Measurements from ENCODE around the gene ELAC1.

Gene ELAC1

GRCh38 chr18:50967714-50968661 is at the start of gene ELAC1:
Gene ELAC1, plus strand, starts transcription at chr18:50968040. Its CDS starts 6,365 bp downstream, at chr18:50974405.
- DNase-seq (ENCODE audit: low read depth, low spot score): no peak
- Histone ChIP-seq H3K9ac (ENCODE audit: insufficient read length) (peak within 1 kb of the TSS; percentile 92), H3K27ac (peak within 1 kb of the TSS; percentile 54; the same call in 1 of the 2 replicates), H3K4me3 (peak within 1 kb of the TSS; percentile 93), H3K9me3 (ENCODE audit: low read depth, low read length) (no peaks in the 10 kb centered on the region), H3K36me3 (ENCODE audit: insufficient read depth, low read length) (no peaks in the 10 kb centered on the region)
- TF ChIP-seq FOXP2 (optimal IDR thresholded peaks at IDR 0.05; ENCODE audit: control extremely low read depth, extremely low read length, insufficient read depth) (no peak), POLR2AphosphoS5 (IDR thresholded peaks at IDR 0.05; ENCODE audit: borderline replicate concordance, low read depth, low read length) (peak; percentile 79), EZH2 (IDR thresholded peaks at IDR 0.05) (no peak)

- TF ChIP-seq POLR2AphosphoS5 (IDR thresholded peaks at IDR 0.05; ENCODE audit: borderline replicate concordance, low read depth, low read length) (no peak), EZH2 (IDR thresholded peaks at IDR 0.05) (no peak), FOXP2 (optimal IDR thresholded peaks at IDR 0.05; ENCODE audit: control extremely low read depth, extremely low read length, insufficient read depth) (no peak)
- DNase-seq (ENCODE audit: low read depth, low spot score): no peak
- Histone ChIP-seq H3K9ac (ENCODE audit: insufficient read length) (no peak overlapping the region), H3K4me3 (no peak overlapping the region), H3K9me3 (ENCODE audit: low read depth, low read length) (no peaks in the 10 kb centered on the region), H3K27ac (no peak overlapping the region), H3K36me3 (ENCODE audit: insufficient read depth, low read length) (peaks cover 14% of the 10 kb centered on the region; the same call in 1 of the 2 replicates)
Measured at GRCh38 chr18:50918153-50918552, 49.7 kb upstream of the ELAC1 start.

- Histone ChIP-seq H3K27ac (no peak overlapping the region), H3K9me3 (ENCODE audit: low read depth, low read length) (peaks cover 4% of the 10 kb centered on the region; the same call in 1 of the 2 replicates), H3K4me3 (no peak overlapping the region), H3K9ac (ENCODE audit: insufficient read length) (no peak overlapping the region), H3K36me3 (ENCODE audit: insufficient read depth, low read length) (peaks cover 41% of the 10 kb centered on the region)
- TF ChIP-seq EZH2 (IDR thresholded peaks at IDR 0.05) (no peak), POLR2AphosphoS5 (IDR thresholded peaks at IDR 0.05; ENCODE audit: borderline replicate concordance, low read depth, low read length) (no peak)
- no peak for DNase-seq (ENCODE audit: low read depth, low spot score)
Measured at GRCh38 chr18:50924372-50924771, 43.5 kb upstream of the ELAC1 start.

GRCh38 chr18:50926521-50926920 is 41.3 kb upstream of the ELAC1 start:
- H3K9me3 ChIP-seq (ENCODE audit: low read depth, low read length): peaks cover 4% of the 10 kb centered on the region; the same call in 1 of the 2 replicates
- no peak for DNase-seq (ENCODE audit: low read depth, low spot score)
- TF ChIP-seq FOXP2 (optimal IDR thresholded peaks at IDR 0.05; ENCODE audit: control extremely low read depth, extremely low read length, insufficient read depth) (no peak), POLR2AphosphoS5 (IDR thresholded peaks at IDR 0.05; ENCODE audit: borderline replicate concordance, low read depth, low read length) (no peak), EZH2 (IDR thresholded peaks at IDR 0.05) (no peak)
- no peak overlapping the region for H3K4me3 ChIP-seq
- no peak overlapping the region for H3K9ac ChIP-seq (ENCODE audit: insufficient read length)
- H3K27ac ChIP-seq: no peak overlapping the region
- H3K36me3 ChIP-seq (ENCODE audit: insufficient read depth, low read length): peaks cover 36% of the 10 kb centered on the region

- H3K36me3 ChIP-seq (ENCODE audit: insufficient read depth, low read length): peaks cover 33% of the 10 kb centered on the region
- H3K9me3 ChIP-seq (ENCODE audit: low read depth, low read length): peaks cover 4% of the 10 kb centered on the region; the same call in 1 of the 2 replicates
- no peak for DNase-seq (ENCODE audit: low read depth, low spot score)
- TF ChIP-seq POLR2AphosphoS5 (IDR thresholded peaks at IDR 0.05; ENCODE audit: borderline replicate concordance, low read depth, low read length): no peak
- no peak for TF ChIP-seq FOXP2 (optimal IDR thresholded peaks at IDR 0.05; ENCODE audit: control extremely low read depth, extremely low read length, insufficient read depth)
- TF ChIP-seq EZH2 (IDR thresholded peaks at IDR 0.05): no peak
- H3K9ac ChIP-seq (ENCODE audit: insufficient read length): no peak overlapping the region
- no peak overlapping the region for H3K27ac ChIP-seq
- no peak overlapping the region for H3K4me3 ChIP-seq
Measured at GRCh38 chr18:50928551-50928950, 39.3 kb upstream of the ELAC1 start.

GRCh38 chr18:50933684-50934083 is 34.2 kb upstream of the ELAC1 start:
- no peak for TF ChIP-seq EZH2 (IDR thresholded peaks at IDR 0.05)
- no peak for TF ChIP-seq FOXP2 (optimal IDR thresholded peaks at IDR 0.05; ENCODE audit: control extremely low read depth, extremely low read length, insufficient read depth)
- no peak for TF ChIP-seq POLR2AphosphoS5 (IDR thresholded peaks at IDR 0.05; ENCODE audit: borderline replicate concordance, low read depth, low read length)
- Histone ChIP-seq H3K9ac (ENCODE audit: insufficient read length) (no peak overlapping the region), H3K4me3 (no peak overlapping the region), H3K9me3 (ENCODE audit: low read depth, low read length) (no peaks in the 10 kb centered on the region), H3K27ac (no peak overlapping the region), H3K36me3 (ENCODE audit: insufficient read depth, low read length) (peaks cover 3% of the 10 kb centered on the region)
- DNase-seq (ENCODE audit: low read depth, low spot score): no peak

- peaks cover 4% of the 10 kb centered on the region for H3K36me3 ChIP-seq (ENCODE audit: insufficient read depth, low read length)
- DNase-seq (ENCODE audit: low read depth, low spot score): no peak
- no peak overlapping the region for H3K9ac ChIP-seq (ENCODE audit: insufficient read length)
- H3K27ac ChIP-seq: no peak overlapping the region
- no peaks in the 10 kb centered on the region for H3K9me3 ChIP-seq (ENCODE audit: low read depth, low read length)
- TF ChIP-seq FOXP2 (optimal IDR thresholded peaks at IDR 0.05; ENCODE audit: control extremely low read depth, extremely low read length, insufficient read depth): no peak
- H3K4me3 ChIP-seq: no peak overlapping the region
Measured at GRCh38 chr18:50934545-50935211, 33.2 kb upstream of the ELAC1 start.

- Histone ChIP-seq H3K9ac (ENCODE audit: insufficient read length) (no peak overlapping the region), H3K4me3 (no peak overlapping the region), H3K9me3 (ENCODE audit: low read depth, low read length) (no peaks in the 10 kb centered on the region), H3K36me3 (ENCODE audit: insufficient read depth, low read length) (0 out of 2 replicates have a peak, but pooled peaks cover 4% of the 10 kb centered on the region), H3K27ac (no peak overlapping the region)
- TF ChIP-seq FOXP2 (optimal IDR thresholded peaks at IDR 0.05; ENCODE audit: control extremely low read depth, extremely low read length, insufficient read depth) (no peak), EZH2 (IDR thresholded peaks at IDR 0.05) (no peak), POLR2AphosphoS5 (IDR thresholded peaks at IDR 0.05; ENCODE audit: borderline replicate concordance, low read depth, low read length) (no peak)
- no peak for DNase-seq (ENCODE audit: low read depth, low spot score)
Measured at GRCh38 chr18:50935493-50936191, 32.2 kb upstream of the ELAC1 start.

Measured in SK-N-MC (cell line).